Stimulated activated effector memory CD8-positive, alpha-beta T cell treated with anti-CD3 and anti-CD28 coated beads, Interleukin-12 subunit alpha, Interleukin-12 subunit beta, amount 100 ng/mL, for 72 hours (primary cell): ENCODE measurements around the gene TRMT1.
A peak's percentile ranks its signal among the peaks of the same experiment; 100 is the strongest.
"Not testable (repeated sequence)": the region's sequence is repeated elsewhere in the genome, so short reads cannot be mapped to it uniquely, and the experiment has no call there.

Experiments used
- ATAC-seq: fragments of 150-1000 bp; cut with Tn5 transposase; 2 replicates; pipeline ENCODE4 v1.10.0; 2021
- DNase-seq, 2 donors: peaks; one replicate each; pipeline ENCODE4 v3.0.0; 2021 to 2022; ENCODE audit warnings: low spot score in 2 of 2
- H3K27ac Mint-ChIP-seq: one replicate; pipeline ENCODE4 v1.8.0; 2022; ENCODE audit warnings: mild to moderate bottlenecking, mixed read lengths
- H3K36me3 Mint-ChIP-seq: one replicate; pipeline ENCODE4 v1.8.0; 2022; ENCODE audit warnings: mild to moderate bottlenecking, mixed read lengths
- H3K4me1 Mint-ChIP-seq: one replicate; pipeline ENCODE4 v1.8.0; 2022; ENCODE audit warnings: mixed read lengths
- H3K4me3 Mint-ChIP-seq: one replicate; pipeline ENCODE4 v1.8.0; 2022; ENCODE audit warnings: mild to moderate bottlenecking, mixed read lengths
- H3K9me3 Mint-ChIP-seq: one replicate; pipeline ENCODE4 v1.8.0; 2022; ENCODE audit warnings: mixed read lengths

The TRMT1 gene

GRCh38 chr19:13152974-13153568, 36.5 kb upstream of the TRMT1 start:
- Mint-ChIP-seq H3K4me1 (peaks cover 57% of the 10 kb centered on the region), H3K27ac (peak overlapping the region; percentile 100), H3K36me3 (peaks cover 71% of the 10 kb centered on the region), H3K9me3 (no peaks in the 10 kb centered on the region), H3K4me3 (peak overlapping the region; percentile 98)
- peak; percentile 99 to 100 for DNase-seq
- ATAC-seq, result peak; percentile 48

DNA sequence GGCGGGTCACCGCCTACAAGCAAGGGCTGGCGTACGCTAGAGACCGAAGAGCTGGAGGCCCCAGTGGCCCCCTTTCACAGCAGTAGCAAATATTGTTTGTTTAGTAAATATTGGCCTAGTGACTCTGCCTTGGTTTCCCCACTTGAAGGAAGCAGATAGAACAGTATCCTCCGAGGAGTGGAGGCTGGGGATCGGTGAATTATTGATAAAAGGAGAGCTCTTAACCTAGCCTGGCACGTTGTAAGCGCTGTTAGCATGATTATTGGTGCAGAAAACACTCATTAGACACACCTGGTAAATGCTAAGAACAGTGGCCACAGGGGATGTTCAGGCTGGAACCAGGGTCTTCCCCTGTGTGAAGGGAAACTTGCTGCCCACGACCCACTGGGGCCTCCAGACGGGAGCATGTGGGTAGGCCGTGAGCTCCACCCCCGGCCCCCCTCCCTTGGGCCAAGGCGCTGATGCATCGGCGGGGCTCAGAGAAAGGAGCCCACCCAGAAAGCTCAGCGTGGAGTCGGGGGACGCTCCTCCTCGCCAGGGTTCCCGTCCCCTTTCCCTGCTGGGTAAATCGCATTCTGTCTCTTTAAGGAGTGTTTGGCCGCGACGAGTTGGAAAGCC, 35.9 kb upstream of the TRMT1 start:
- peaks cover 52% of the 10 kb centered on the region for H3K4me1 Mint-ChIP-seq
- H3K4me3 Mint-ChIP-seq, result peak overlapping the region; percentile 98
- H3K36me3 Mint-ChIP-seq, result peaks cover 77% of the 10 kb centered on the region
- ATAC-seq (peak; percentile 24), DNase-seq (no peak)
- H3K27ac Mint-ChIP-seq, result peak overlapping the region; percentile 100
- H3K9me3 Mint-ChIP-seq, result no peaks in the 10 kb centered on the region

- no peaks in the 10 kb centered on the region for H3K9me3 Mint-ChIP-seq
- peaks cover 82% of the 10 kb centered on the region for H3K36me3 Mint-ChIP-seq
- H3K27ac Mint-ChIP-seq, result peak overlapping the region; percentile 100
- peak overlapping the region; percentile 98 for H3K4me3 Mint-ChIP-seq
- peaks cover 49% of the 10 kb centered on the region for H3K4me1 Mint-ChIP-seq
- DNase-seq (peak; percentile 88 to 96), ATAC-seq (peak; percentile 70)
Measured at GRCh38 chr19:13151605-13152355, 35.2 kb upstream of the TRMT1 start.

- H3K4me3 Mint-ChIP-seq, result peak overlapping the region; percentile 98
- H3K4me1 Mint-ChIP-seq, result peaks cover 45% of the 10 kb centered on the region
- ATAC-seq, result peak; percentile 12
- peaks cover 80% of the 10 kb centered on the region for H3K36me3 Mint-ChIP-seq
- H3K9me3 Mint-ChIP-seq, result no peaks in the 10 kb centered on the region
- peak in 1 of 2 donors; percentile 76 for DNase-seq
- H3K27ac Mint-ChIP-seq, result peak overlapping the region; percentile 100
Measured at GRCh38 chr19:13150931-13151604, 34.5 kb upstream of the TRMT1 start.

GRCh38 chr19:13150187-13150930, 33.8 kb upstream of the TRMT1 start, which contains the start of the genes IER2 and STX10:
TSS of gene IER2 (plus strand) at chr19:13150411. CDS start at chr19:13153187, 2,776 bp downstream.
TSS of gene STX10 (minus strand) at chr19:13150375. CDS start at chr19:13150173, 202 bp downstream.
- Mint-ChIP-seq H3K4me1 (peaks cover 38% of the 10 kb centered on the region), H3K27ac (peak within 1 kb of the TSS; percentile 100), H3K9me3 (no peaks in the 10 kb centered on the region), H3K36me3 (peaks cover 77% of the 10 kb centered on the region), H3K4me3 (peak within 1 kb of the TSS; percentile 98)
- ATAC-seq (peak; percentile 66), DNase-seq (peak; percentile 76 to 95)

DNA sequence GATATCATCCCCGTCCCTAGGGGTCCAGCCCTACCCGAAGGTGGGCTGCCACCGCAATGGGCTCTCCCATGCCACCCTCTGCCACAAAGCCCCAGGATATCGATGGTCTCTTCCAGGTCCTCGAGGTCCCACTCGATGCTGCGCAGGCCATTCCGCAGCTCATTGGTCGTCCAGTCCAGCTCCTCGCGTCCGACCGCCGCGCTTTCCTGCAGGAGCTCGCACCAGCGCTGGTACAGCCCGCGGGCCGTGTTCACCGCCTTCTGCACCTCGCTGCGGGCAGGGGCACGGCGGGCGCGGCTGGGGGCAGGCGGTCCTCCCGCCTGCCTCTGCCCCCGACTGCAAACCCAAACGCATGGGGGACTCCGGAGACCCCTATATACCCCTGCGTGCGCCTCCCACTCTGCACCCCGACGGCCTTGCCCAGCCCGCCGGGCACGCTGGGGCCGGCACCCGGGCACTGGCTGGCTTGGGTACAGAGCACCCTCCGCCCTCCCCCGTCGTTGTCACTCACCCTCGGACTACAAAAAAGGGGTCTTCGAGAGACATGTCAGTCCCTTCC, 33.2 kb upstream of the TRMT1 start:
- peak in 1 of 2 donors; percentile 17 for DNase-seq
- Mint-ChIP-seq H3K36me3 (peaks cover 77% of the 10 kb centered on the region), H3K4me3 (peak overlapping the region; percentile 98), H3K27ac (peak overlapping the region; percentile 100), H3K9me3 (no peaks in the 10 kb centered on the region), H3K4me1 (peaks cover 34% of the 10 kb centered on the region)
- ATAC-seq, result peak; percentile 1

DNA sequence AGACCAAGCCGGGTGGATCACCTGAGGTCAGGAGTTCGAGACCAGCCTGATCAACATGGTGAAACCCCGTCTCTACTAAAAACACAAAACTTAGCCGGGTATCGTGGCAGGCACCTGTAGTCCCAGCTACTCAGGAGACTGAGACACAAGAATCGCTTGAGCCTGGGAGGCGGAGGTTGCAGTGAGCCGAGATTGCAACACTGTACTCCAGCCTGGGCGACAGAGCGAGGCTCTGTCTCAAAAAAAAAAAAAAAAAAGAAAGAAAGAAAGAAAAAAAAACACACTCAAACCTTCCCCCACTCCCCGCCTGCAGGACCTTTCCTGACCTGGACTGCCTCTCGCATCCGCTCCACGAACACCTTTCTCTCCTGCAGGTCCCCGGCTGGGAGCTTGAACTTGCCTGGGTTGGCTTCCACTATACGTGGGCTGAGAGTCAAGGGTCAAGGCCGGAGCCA, 32.7 kb upstream of the TRMT1 start:
- not testable (repeated sequence) for H3K9me3 Mint-ChIP-seq, DNase-seq, ATAC-seq
- Mint-ChIP-seq H3K36me3 (peaks cover 77% of the 10 kb centered on the region), H3K4me3 (peak overlapping the region; percentile 98), H3K4me1 (peaks cover 34% of the 10 kb centered on the region), H3K27ac (peak overlapping the region; percentile 100)

DNA sequence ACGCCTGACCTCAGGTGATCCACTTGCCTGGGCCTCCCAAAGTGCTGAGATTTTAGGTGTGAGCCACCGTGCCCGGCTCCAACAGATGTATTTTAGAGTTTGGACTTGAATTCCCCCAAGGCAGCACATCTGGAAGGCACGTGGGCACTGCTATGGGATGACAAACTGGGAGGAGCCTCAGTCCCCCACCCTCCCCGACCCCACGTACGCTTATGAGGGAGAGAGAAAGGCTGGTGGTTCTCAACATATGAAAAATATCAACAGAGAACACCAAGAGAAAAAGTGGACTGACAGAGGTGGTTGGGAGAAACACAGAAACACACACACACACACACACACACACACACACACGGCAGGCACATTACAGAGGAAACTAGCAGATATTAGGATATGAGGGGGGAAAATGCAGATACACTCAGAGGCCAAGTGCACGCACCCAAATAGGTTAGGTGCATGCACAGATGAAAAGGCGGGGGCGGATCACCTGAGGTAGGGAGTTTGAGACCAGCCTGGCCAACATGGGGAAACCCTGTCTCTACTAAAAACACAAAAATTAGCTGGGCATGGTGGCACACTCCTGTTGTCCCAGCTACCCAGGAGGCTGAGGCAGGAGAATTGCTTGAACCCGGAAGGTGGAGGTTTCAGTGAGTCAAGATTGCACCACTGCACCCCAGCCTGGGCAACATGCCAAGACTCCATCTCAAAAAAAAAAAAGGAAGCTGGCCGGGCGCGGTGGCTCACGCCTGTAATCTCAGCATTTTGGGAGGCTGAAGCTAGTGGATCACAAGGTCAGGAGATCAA, 30.4 kb upstream of the TRMT1 start:
- Mint-ChIP-seq H3K27ac (no peak overlapping the region), H3K36me3 (peaks cover 76% of the 10 kb centered on the region), H3K9me3 (no peaks in the 10 kb centered on the region), H3K4me3 (no peak overlapping the region), H3K4me1 (peaks cover 27% of the 10 kb centered on the region)
- ATAC-seq, result no peak
- no peak for DNase-seq

- H3K36me3 Mint-ChIP-seq, result peaks cover 90% of the 10 kb centered on the region
Measured at GRCh38 chr19:13139633-13140311, 23.2 kb upstream of the TRMT1 start.

DNA sequence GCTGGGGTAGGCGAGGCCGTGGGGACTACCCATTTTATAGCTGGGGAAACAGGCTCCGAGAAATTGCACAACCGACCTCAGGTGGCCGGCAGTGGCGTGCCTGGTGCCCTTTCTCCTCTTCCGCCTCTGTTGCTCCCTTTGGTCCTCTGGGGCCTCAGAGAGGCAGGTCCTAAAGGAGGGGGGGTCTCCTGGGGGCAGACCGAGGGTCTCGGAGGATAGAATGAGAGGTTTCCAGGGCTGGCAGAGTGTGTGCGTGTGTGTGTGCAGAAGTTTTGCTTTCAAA, 22.3 kb upstream of the TRMT1 start:
- Mint-ChIP-seq H3K36me3 (peaks cover 90% of the 10 kb centered on the region), H3K4me1 (no peaks in the 10 kb centered on the region), H3K9me3 (no peaks in the 10 kb centered on the region), H3K4me3 (no peak overlapping the region), H3K27ac (peak overlapping the region; percentile 64)
- ATAC-seq (no peak), DNase-seq (no peak)

More at GRCh38 chr19:13139633-13140311, 23.2 kb upstream of the TRMT1 start:
- Mint-ChIP-seq H3K4me3 (no peak overlapping the region), H3K4me1 (no peaks in the 10 kb centered on the region), H3K9me3 (no peaks in the 10 kb centered on the region), H3K27ac (peak overlapping the region; percentile 8)
- DNase-seq, result no peak
- no peak for ATAC-seq

GRCh38 chr19:13138171-13138915, 21.8 kb upstream of the TRMT1 start:
- DNase-seq (no peak), ATAC-seq (no peak)
- H3K36me3 Mint-ChIP-seq, result peaks cover 91% of the 10 kb centered on the region
- H3K27ac Mint-ChIP-seq, result peak overlapping the region; percentile 64
- no peak overlapping the region for H3K4me3 Mint-ChIP-seq
- H3K9me3 Mint-ChIP-seq, result no peaks in the 10 kb centered on the region
- peaks cover 4% of the 10 kb centered on the region for H3K4me1 Mint-ChIP-seq

- Mint-ChIP-seq H3K4me3 (no peak overlapping the region), H3K27ac (no peak overlapping the region), H3K4me1 (peaks cover 14% of the 10 kb centered on the region), H3K9me3 (no peaks in the 10 kb centered on the region), H3K36me3 (peaks cover 91% of the 10 kb centered on the region)
- no peak for ATAC-seq
- DNase-seq, result no peak
Measured at GRCh38 chr19:13137290-13137794, 20.8 kb upstream of the TRMT1 start.
